Heart left ventricle (tissue), 13 donors: ENCODE measurements around the gene NCAPG.

ENCODE experiments used
- POLR2A ChIP-seq, 2 donors: fragments of 450-650 bp; IDR thresholded peaks; one replicate each; pipeline ENCODE4 v1.6.1; 2017; ENCODE audit warnings: antibody characterized with exemption in 2 of 2, mild to moderate bottlenecking in 2 of 2, moderate library complexity in 2 of 2
- TF ChIP-seq, protein P1 (sequence below), 12 donors: fragments of 200-600 bp; sonication (generic) in 4 of 12; IDR thresholded peaks; one replicate each; pipeline versions ENCODE4 v1.5.0 to v1.8.0; 2018 to 2022; ENCODE audit warnings: antibody characterized with exemption in 12 of 12, mild to moderate bottlenecking in 5 of 12
- donor health status: ischemic (EF 13 %, LVEDD 7.1; RV severe dilation, severe dysfunction).
- donor health status: DM: no; HTN: yes; CAD: no.
- donor health status: DM: no; HTN: no; CAD: no.
- donor health status: ischemic (EF 25% LVEDD 6.9; RV normal size, moderate dysfunction).
- donor health status: ischemic (EF 25% LVEDD 5.7; RV mildly dilated, moderate dysfunction).
- donor health status: ischemic (EF 35%, LVEDD 5.7; RV mildly dilated, moderate dysfunction).
- donor health status: nonischemic (EF 11% LVEDD 7.7; RV severe dilation, severe dysfunction).
- donor health status: DM: yes; HTN: yes; CAD: no.
- donor health status: PGD.
- donor health status: ischemic (EF 29% LVEDD 5.4; RV normal size, mild dysfunction).
- donor health status: nonischemic (EF 23%, LVEDD 6.1; RV moderate dilation, normal function).

DNA sequence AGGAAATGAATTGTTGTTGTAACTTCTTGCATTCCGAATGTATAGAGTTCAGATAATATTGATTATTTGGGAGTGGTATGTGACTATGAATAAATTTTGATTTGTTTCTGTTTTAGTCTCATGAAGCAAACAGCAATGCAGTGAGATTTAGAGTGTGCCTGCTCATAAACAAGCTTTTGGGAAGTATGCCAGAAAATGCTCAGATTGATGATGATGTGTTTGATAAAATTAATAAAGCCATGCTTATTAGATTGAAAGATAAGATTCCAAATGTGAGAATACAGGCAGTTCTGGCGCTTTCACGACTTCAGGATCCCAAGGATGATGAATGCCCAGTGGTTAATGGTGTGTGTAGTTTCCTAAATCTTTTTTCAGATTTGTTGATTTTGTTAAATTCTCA is 2.0 kb downstream of the NCAPG start:
- TF ChIP-seq, protein P1, sequence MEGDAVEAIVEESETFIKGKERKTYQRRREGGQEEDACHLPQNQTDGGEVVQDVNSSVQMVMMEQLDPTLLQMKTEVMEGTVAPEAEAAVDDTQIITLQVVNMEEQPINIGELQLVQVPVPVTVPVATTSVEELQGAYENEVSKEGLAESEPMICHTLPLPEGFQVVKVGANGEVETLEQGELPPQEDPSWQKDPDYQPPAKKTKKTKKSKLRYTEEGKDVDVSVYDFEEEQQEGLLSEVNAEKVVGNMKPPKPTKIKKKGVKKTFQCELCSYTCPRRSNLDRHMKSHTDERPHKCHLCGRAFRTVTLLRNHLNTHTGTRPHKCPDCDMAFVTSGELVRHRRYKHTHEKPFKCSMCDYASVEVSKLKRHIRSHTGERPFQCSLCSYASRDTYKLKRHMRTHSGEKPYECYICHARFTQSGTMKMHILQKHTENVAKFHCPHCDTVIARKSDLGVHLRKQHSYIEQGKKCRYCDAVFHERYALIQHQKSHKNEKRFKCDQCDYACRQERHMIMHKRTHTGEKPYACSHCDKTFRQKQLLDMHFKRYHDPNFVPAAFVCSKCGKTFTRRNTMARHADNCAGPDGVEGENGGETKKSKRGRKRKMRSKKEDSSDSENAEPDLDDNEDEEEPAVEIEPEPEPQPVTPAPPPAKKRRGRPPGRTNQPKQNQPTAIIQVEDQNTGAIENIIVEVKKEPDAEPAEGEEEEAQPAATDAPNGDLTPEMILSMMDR (IDR thresholded peaks at IDR 0.05), result no peak
- TF ChIP-seq POLR2A (IDR thresholded peaks at IDR 0.05), result no peak
